Activated naive CD8-positive, alpha-beta T cell treated with anti-CD3 and anti-CD28 coated beads, Interleukin-2, amount 50 U/mL, for 24 hours (primary cell): Measurements from ENCODE around the gene IQCM.

Experiments
- ATAC-seq: fragments of 150-1000 bp; cut with Tn5 transposase; one replicate; pipeline ENCODE4 v1.10.0; 2021
- DNase-seq: peaks from one replicate; pipeline ENCODE4 v3.0.0; 2021
- H3K27ac Mint-ChIP-seq: one replicate; pipeline ENCODE4 v1.8.0; 2021; ENCODE audit warnings: mild to moderate bottlenecking, mixed read lengths
- H3K27me3 Mint-ChIP-seq: one replicate; pipeline ENCODE4 v1.8.0; 2021; ENCODE audit warnings: mixed read lengths
- H3K36me3 Mint-ChIP-seq: one replicate; pipeline ENCODE4 v1.8.0; 2021; ENCODE audit warnings: low read depth, mixed read lengths
- H3K4me1 Mint-ChIP-seq: one replicate; pipeline ENCODE4 v1.8.0; 2021; ENCODE audit warnings: mixed read lengths
- H3K4me3 Mint-ChIP-seq: one replicate; pipeline ENCODE4 v1.8.0; 2021; ENCODE audit warnings: mild to moderate bottlenecking, moderate library complexity, mixed read lengths
- H3K9me3 Mint-ChIP-seq: one replicate; pipeline ENCODE4 v1.8.0; 2021; ENCODE audit warnings: mixed read lengths

Gene IQCM

DNA sequence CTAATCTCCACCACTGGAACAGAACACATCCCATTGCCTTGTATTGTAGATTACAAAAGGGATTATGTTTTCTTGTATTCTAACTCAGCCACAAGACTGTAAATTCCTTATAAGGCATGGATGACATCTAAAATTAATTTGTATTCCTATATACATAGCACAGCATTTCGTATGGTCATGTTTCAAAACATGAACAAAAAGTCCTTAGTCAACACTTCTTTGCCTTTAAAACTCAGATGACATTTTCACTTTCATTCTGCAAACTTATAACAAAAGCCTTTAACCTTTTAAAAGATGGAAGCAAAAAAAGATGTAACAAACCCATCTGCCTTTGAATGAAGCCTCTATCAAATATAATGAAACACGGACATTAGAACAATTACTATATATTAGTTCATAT is 181.3 kb downstream of the IQCM start:
- ATAC-seq, result no peak
- Mint-ChIP-seq H3K4me1 (no peaks in the 10 kb centered on the region), H3K36me3 (no peaks in the 10 kb centered on the region), H3K9me3 (peaks cover 4% of the 10 kb centered on the region), H3K27ac (no peak overlapping the region), H3K4me3 (no peak overlapping the region), H3K27me3 (no peaks in the 10 kb centered on the region)
- DNase-seq, result no peak

DNA sequence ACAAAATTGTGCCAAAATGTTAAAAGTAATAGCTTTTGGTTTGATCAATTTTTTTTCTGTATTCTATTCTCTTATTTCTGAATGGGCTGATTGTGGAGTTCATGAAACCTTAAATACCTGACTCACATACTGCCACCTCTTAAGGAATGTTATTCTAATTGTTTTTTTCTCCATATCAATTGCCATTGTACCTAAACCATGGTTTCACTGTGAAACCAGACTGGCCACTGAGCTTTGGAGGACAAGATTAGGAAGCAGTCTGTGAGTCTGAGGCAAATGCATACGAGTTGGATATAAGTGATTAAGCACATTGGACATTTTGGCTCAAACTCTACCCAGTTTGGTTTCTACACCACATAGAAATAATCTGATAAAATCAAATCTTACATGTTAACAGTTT is 184.0 kb downstream of the IQCM start:
- Mint-ChIP-seq H3K9me3 (peaks cover 8% of the 10 kb centered on the region), H3K27ac (no peak overlapping the region), H3K4me1 (no peaks in the 10 kb centered on the region), H3K36me3 (no peaks in the 10 kb centered on the region), H3K4me3 (no peak overlapping the region), H3K27me3 (no peaks in the 10 kb centered on the region)
- no peak for ATAC-seq
- no peak for DNase-seq

DNA sequence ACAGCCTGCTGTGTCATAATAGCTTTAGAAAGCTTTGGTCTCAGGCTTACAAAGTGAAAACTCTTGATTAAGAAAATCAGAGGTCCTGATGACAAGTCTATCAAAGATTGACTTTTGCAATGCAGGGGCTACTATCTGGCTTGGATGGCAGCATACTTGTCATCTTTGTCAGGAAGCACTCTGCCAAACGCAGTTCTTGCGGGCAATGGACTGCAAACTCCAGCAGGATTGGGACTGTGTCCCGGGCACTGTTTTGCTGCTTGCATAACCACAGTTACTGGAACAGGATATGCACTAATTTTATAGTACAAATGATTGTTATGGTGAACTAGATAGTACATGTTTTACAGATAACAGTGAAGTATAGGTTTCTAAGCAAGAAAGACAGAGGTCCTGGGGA is 185.6 kb downstream of the IQCM start:
- H3K36me3 Mint-ChIP-seq, result no peaks in the 10 kb centered on the region
- H3K4me1 Mint-ChIP-seq, result no peaks in the 10 kb centered on the region
- DNase-seq (no peak), ATAC-seq (no peak)
- H3K9me3 Mint-ChIP-seq, result peaks cover 4% of the 10 kb centered on the region
- H3K4me3 Mint-ChIP-seq, result no peak overlapping the region
- no peak overlapping the region for H3K27ac Mint-ChIP-seq
- H3K27me3 Mint-ChIP-seq, result no peaks in the 10 kb centered on the region

DNA sequence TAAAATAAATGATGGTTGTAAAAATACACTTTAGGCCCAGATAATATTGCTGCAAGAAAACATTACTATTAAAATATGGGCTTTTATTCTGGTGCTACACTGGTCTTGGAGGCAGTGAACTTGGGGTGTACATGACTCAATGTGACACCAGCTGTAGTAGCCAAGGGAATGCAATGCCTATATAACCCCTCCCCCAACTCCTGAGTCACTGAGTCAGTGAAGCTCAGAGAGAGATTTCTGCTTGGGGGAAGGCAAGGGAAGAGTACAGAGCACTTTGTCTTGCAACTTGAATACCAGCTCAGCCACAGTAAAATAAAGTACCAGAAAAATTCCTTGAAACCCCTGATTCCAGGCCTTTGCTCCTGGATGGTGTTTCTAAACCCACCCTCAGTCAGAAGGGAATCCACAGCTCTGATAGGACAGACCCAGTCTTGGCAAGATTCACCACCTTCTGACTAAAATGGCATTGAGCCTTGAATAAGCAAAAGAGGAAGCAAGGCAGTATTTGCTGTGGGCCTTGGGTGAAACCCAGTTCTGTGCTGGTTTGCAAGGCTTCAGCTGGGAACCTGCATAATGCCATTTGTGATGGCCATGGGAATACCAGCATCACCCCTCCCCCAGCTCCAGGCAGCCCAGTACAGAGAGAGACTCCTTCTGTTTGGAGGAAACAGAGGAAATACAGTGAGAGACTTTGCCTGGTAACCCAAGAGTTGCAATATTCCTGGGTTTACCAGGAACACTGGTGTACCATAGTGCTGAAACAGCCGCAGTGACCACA is 209.9 kb downstream of the IQCM start:
- DNase-seq (no peak), ATAC-seq (no peak)
- Mint-ChIP-seq H3K4me3 (no peak overlapping the region), H3K27me3 (no peaks in the 10 kb centered on the region), H3K4me1 (no peaks in the 10 kb centered on the region), H3K9me3 (peaks cover 18% of the 10 kb centered on the region), H3K27ac (no peak overlapping the region), H3K36me3 (no peaks in the 10 kb centered on the region)

DNA sequence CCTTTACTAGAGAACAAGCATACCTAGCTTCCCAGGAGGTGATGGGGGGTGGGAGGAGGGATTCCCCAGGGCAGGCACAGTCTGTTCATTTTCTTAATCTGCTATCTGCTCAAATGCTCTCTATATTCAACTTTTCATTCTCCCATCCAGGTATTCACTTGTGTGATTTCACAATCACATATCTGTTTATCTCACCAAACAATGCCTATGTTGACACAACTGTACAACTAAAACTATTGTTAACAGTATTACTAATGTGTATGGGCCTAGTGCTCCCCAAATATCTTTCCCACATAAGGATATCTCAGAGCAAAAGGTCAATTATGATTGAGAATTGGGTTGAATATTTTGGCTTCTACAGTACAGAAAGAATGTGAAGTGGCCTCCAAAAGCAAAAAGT is 210.8 kb downstream of the IQCM start:
- H3K9me3 Mint-ChIP-seq, result peaks cover 18% of the 10 kb centered on the region
- H3K27ac Mint-ChIP-seq, result no peak overlapping the region
- DNase-seq (no peak), ATAC-seq (no peak)
- no peak overlapping the region for H3K4me3 Mint-ChIP-seq
- no peaks in the 10 kb centered on the region for H3K27me3 Mint-ChIP-seq
- H3K4me1 Mint-ChIP-seq, result no peaks in the 10 kb centered on the region
- no peaks in the 10 kb centered on the region for H3K36me3 Mint-ChIP-seq

DNA sequence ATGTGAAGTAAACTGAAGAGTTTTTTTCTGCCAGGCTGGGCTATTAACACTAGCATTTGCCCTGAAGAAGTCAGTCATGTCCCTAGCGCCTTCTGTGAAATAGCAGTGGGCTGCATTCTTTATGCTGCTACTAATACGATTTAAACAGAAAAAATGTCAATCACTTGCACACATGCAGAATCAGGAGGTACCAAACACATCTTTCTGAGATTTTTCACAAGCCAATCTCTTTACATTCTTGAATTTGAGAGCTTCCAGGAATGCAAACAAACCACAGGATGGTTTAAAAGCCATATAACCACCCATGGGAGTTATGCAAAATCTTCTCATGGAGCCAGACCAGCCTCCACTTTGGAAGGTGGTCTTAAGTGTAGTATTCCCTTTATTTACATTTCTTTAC is 220.1 kb downstream of the IQCM start:
- H3K27ac Mint-ChIP-seq, result no peak overlapping the region
- no peaks in the 10 kb centered on the region for H3K36me3 Mint-ChIP-seq
- no peaks in the 10 kb centered on the region for H3K27me3 Mint-ChIP-seq
- H3K9me3 Mint-ChIP-seq, result no peaks in the 10 kb centered on the region
- H3K4me3 Mint-ChIP-seq, result no peak overlapping the region
- DNase-seq, result no peak
- no peak for ATAC-seq
- no peaks in the 10 kb centered on the region for H3K4me1 Mint-ChIP-seq

DNA sequence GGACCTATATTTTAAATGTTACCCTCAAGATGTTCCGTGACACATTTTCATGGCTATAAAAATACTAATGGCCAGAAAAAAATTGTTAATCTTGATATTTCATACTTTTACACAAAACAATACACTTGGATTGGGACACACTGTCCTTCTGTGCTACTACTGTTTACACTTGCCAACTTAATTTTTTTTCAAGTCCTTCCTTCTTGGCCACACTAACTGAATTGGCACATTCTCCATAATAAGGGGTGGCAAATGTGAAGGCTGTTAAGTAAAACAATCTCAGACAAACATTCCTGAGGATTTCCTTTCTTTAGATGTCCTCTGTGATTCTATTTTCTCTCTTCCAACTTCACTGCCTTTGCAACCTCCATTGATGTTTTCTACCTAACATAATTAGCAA is 225.8 kb downstream of the IQCM start:
- H3K4me1 Mint-ChIP-seq, result no peaks in the 10 kb centered on the region
- DNase-seq (no peak), ATAC-seq (no peak)
- no peak overlapping the region for H3K27ac Mint-ChIP-seq
- no peak overlapping the region for H3K4me3 Mint-ChIP-seq
- H3K36me3 Mint-ChIP-seq, result no peaks in the 10 kb centered on the region
- H3K9me3 Mint-ChIP-seq, result no peaks in the 10 kb centered on the region
- H3K27me3 Mint-ChIP-seq, result no peaks in the 10 kb centered on the region

DNA sequence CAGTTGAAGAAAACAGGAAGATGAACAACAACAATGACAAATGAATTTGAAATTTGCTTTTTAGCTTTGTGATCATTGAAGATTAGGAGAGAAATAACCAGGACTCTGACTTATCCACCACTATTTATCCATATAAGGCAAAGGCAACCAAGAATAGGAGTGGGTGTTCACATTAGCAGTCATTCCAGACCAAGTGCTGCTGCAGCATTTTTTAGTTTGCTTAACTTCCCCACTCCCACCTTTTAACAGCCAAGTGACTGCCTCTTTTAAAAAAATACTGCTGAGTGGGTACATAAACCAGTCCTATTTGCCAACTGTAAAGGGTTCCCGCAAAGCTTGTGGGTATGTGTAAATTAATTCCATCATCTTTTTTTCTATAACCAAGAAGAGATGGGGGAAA is 230.9 kb downstream of the IQCM start:
- Mint-ChIP-seq H3K9me3 (no peaks in the 10 kb centered on the region), H3K36me3 (no peaks in the 10 kb centered on the region), H3K4me3 (no peak overlapping the region), H3K27me3 (no peaks in the 10 kb centered on the region), H3K4me1 (no peaks in the 10 kb centered on the region), H3K27ac (no peak overlapping the region)
- DNase-seq, result no peak
- no peak for ATAC-seq

DNA sequence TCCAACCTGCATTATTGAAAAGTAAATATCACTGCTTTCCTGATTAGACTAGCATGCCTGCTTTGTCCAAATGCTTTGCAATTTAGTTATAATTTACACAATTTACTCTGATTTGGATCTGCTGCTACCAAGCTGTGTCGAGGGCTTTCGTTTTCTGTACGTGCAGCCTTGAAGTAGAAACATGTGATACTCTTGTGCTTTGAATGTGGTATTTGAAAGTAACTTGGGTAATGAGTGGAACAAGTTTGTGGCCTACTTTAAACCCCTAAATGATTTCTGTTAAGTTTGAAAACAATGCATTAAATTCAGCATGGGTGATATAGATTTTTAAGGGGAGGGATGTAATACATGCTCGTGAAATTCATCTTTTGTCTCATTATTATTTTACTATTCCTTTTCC is 240.7 kb downstream of the IQCM start:
- H3K4me1 Mint-ChIP-seq, result no peaks in the 10 kb centered on the region
- no peak overlapping the region for H3K4me3 Mint-ChIP-seq
- H3K27ac Mint-ChIP-seq, result no peak overlapping the region
- ATAC-seq (no peak), DNase-seq (no peak)
- H3K36me3 Mint-ChIP-seq, result no peaks in the 10 kb centered on the region
- H3K9me3 Mint-ChIP-seq, result no peaks in the 10 kb centered on the region
- H3K27me3 Mint-ChIP-seq, result no peaks in the 10 kb centered on the region

DNA sequence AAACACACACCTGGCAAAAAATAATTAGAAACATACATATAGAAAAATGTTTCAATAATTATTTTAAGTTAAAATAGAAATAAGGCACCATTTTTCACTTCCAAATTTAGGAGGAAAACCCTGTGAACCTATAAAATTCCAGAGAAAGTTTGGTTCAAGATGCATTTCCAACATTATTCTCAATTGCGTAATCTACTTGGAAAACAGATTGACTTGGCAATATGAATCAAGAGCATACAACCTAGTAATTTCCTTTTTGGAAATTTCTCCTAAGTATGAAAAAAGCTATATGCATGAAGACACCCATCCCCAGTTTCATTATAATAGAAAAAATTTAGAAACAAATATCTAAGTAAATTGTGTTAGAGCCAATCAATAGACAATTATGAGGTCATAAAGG is 242.9 kb downstream of the IQCM start:
- H3K4me3 Mint-ChIP-seq, result no peak overlapping the region
- H3K9me3 Mint-ChIP-seq, result no peaks in the 10 kb centered on the region
- H3K4me1 Mint-ChIP-seq, result no peaks in the 10 kb centered on the region
- DNase-seq, result no peak
- H3K27me3 Mint-ChIP-seq, result no peaks in the 10 kb centered on the region
- ATAC-seq, result no peak
- no peaks in the 10 kb centered on the region for H3K36me3 Mint-ChIP-seq
- no peak overlapping the region for H3K27ac Mint-ChIP-seq

DNA sequence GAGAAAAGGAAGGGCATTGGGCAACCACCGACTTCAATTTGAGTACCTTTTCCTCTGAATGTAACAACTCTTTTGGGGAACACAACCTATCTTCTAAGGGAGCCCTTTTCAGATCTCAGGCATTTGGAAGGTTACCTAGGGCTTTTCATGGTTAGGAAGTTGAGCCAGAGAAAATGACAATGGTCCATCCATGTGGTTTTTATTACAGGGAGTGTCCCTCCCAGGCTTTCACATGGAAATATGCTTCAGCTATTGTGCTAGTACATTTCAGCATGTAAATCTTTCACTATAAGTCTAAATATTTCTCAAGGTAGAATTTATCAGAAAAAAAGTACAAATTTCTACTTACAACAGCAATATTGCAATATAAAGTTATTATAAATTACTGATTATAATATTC is 259.8 kb downstream of the IQCM start:
- H3K9me3 Mint-ChIP-seq, result peaks cover 10% of the 10 kb centered on the region
- ATAC-seq, result no peak
- H3K27ac Mint-ChIP-seq, result no peak overlapping the region
- H3K36me3 Mint-ChIP-seq, result no peaks in the 10 kb centered on the region
- H3K27me3 Mint-ChIP-seq, result no peaks in the 10 kb centered on the region
- H3K4me1 Mint-ChIP-seq, result no peaks in the 10 kb centered on the region
- no peak for DNase-seq
- H3K4me3 Mint-ChIP-seq, result no peak overlapping the region

DNA sequence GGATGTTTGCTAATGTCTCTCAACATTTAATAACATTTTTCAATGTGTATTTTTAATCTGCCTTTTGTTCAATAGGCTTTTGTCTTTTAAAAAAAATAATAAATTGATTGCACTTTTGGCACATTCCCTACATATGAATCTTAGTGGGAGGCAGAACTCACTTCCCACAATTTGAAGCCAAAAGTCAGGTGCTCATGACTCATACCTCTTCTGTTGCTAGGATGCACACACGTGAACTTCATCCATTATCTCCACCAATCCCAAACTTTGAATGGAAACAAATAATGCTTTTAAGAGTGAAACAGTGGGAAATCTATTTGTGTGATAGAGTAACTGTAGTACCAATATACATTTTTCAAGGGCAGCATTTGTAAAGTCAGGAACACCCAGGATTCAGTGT is 260.5 kb downstream of the IQCM start:
- Mint-ChIP-seq H3K4me1 (no peaks in the 10 kb centered on the region), H3K27me3 (no peaks in the 10 kb centered on the region), H3K36me3 (no peaks in the 10 kb centered on the region), H3K4me3 (no peak overlapping the region), H3K27ac (no peak overlapping the region), H3K9me3 (peaks cover 10% of the 10 kb centered on the region)
- DNase-seq (no peak), ATAC-seq (no peak)

DNA sequence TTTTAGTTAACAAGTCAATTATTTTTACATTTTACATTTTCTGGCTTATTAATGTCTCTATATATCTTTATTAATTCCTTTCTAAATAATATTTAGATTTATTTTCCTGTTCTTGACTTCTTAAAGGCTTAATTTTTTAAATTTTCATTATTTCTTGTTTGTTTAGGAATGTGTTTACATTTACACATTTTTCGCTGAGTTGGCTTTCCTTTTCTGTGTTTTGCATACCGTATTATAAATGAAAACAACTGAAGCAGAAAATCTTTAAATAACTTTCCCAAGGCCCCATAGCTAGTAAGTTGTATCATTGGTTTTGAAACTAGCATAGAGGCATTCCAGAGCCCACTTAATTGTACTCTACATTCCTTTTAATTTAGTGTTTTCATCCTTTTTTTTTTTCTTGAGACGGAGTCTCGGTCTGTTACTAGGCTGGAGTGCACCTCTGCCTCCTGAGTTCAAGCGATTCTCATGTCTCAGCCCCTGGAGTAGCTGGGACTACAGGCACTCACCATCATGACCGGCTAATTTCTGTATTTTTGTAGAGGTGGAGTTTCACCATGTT is 261.6 kb downstream of the IQCM start:
- H3K27me3 Mint-ChIP-seq, result no peaks in the 10 kb centered on the region
- no peaks in the 10 kb centered on the region for H3K36me3 Mint-ChIP-seq
- no peak for DNase-seq
- H3K27ac Mint-ChIP-seq, result no peak overlapping the region
- H3K9me3 Mint-ChIP-seq, result peaks cover 6% of the 10 kb centered on the region
- no peak for ATAC-seq
- H3K4me1 Mint-ChIP-seq, result no peaks in the 10 kb centered on the region
- H3K4me3 Mint-ChIP-seq, result no peak overlapping the region

DNA sequence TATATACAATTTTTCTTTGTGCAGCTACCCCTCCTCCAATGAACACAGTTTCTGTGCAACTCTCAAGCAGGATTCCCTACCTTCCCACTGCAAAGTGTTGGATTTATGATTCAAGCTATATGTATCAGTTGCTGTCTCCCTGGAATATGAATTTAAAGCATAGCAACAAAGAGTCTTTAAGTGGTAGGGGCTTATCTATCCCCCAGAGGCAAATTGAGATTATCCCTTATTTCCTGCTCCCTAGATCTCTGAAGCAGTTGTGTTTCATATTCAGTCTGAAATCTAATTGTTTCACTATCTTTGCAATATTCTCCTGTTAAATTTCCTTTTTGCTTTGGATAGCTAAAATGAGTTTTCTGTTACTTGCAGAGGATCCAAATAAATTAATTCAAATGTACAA is 263.0 kb downstream of the IQCM start:
- Mint-ChIP-seq H3K4me3 (no peak overlapping the region), H3K9me3 (peaks cover 10% of the 10 kb centered on the region), H3K4me1 (no peaks in the 10 kb centered on the region), H3K36me3 (no peaks in the 10 kb centered on the region), H3K27me3 (no peaks in the 10 kb centered on the region), H3K27ac (no peak overlapping the region)
- ATAC-seq (no peak), DNase-seq (no peak)

DNA sequence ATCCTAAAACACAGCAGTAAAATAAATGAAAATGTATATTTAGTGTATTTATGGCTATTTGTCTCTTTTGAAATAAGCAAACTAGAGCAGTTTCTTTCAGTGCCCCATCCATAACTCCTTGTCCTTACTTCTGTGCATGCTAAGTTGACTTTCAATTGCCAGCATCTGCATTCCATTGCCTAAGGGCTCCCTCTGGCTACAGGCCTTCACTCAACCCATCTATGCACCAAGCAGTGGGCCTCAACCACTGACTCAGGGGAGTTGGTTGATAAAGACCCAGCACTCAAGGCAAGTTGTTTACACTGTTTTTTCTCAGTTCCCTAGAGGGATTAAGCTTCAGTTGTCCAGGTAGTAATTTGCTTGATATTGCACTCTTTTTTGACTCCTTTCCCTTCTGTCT is 265.7 kb downstream of the IQCM start:
- Mint-ChIP-seq H3K9me3 (peaks cover 6% of the 10 kb centered on the region), H3K27ac (no peak overlapping the region), H3K4me3 (no peak overlapping the region), H3K36me3 (no peaks in the 10 kb centered on the region), H3K27me3 (no peaks in the 10 kb centered on the region), H3K4me1 (no peaks in the 10 kb centered on the region)
- DNase-seq (no peak), ATAC-seq (no peak)

DNA sequence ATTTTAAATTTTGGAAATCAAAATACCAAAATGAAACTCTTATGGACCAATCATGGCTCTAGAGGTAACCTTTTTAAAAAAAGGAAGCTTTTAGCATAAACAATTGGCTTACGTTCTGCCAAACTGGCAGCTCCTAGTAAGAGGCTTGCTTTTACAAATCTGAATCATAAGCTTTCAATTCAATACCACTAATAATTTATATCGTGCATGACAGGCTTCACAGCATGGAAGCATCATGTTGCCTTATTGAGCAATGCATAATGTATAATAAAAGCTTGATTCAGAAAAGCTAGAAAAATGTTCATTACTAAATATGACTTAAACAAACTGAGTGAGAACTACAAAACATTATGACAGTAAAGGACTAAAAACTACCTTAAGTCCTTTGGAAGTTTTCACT is 280.9 kb downstream of the IQCM start:
- DNase-seq, result no peak
- no peak overlapping the region for H3K4me3 Mint-ChIP-seq
- H3K27me3 Mint-ChIP-seq, result no peaks in the 10 kb centered on the region
- no peaks in the 10 kb centered on the region for H3K4me1 Mint-ChIP-seq
- no peak for ATAC-seq
- no peak overlapping the region for H3K27ac Mint-ChIP-seq
- H3K9me3 Mint-ChIP-seq, result peaks cover 17% of the 10 kb centered on the region
- no peaks in the 10 kb centered on the region for H3K36me3 Mint-ChIP-seq
